Measurements from ENCODE around the gene CYP2A7.
"Not testable (repeated sequence)": the region's sequence is repeated elsewhere in the genome, so short reads cannot be mapped to it uniquely, and the experiment has no call there.

Gene CYP2A7

GRCh38 chr19:40896843-40897789 lies 15.1 kb upstream of the CYP2A7 start:
- not testable (repeated sequence) for DNase-seq (ENCODE audit: low read depth)

GRCh38 chr19:40896418-40896796 lies 14.4 kb upstream of the CYP2A7 start:
- DNase-seq (ENCODE audit: low read depth), result no peak

- DNase-seq (ENCODE audit: low read depth), result no peak
Observed at GRCh38 chr19:40893112-40893511, 11.1 kb upstream of the CYP2A7 start.

- DNase-seq (ENCODE audit: low read depth), result no peak
Observed at GRCh38 chr19:40889366-40889765, 7.3 kb upstream of the CYP2A7 start.

DNA sequence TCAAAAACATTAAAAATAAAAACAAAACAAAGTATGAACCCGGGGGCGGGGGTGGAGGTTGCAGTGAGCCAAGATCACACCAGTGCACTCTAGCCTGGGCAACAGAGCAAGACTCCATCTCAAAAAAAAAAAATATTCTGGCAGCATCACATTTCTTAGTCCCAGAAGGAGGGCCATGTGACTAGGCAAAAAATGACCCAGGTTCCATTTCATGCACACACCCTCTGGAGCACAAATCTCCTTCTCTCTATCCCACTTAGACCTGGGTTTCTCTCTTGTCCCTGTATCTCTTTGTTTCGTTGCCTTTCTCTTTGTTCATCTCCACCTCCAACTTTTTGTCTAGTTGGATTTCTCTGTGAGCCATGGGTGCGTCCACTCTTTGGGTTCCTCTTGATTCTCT lies 6.2 kb upstream of the CYP2A7 start:
- no peak for DNase-seq (ENCODE audit: low read depth)

DNA sequence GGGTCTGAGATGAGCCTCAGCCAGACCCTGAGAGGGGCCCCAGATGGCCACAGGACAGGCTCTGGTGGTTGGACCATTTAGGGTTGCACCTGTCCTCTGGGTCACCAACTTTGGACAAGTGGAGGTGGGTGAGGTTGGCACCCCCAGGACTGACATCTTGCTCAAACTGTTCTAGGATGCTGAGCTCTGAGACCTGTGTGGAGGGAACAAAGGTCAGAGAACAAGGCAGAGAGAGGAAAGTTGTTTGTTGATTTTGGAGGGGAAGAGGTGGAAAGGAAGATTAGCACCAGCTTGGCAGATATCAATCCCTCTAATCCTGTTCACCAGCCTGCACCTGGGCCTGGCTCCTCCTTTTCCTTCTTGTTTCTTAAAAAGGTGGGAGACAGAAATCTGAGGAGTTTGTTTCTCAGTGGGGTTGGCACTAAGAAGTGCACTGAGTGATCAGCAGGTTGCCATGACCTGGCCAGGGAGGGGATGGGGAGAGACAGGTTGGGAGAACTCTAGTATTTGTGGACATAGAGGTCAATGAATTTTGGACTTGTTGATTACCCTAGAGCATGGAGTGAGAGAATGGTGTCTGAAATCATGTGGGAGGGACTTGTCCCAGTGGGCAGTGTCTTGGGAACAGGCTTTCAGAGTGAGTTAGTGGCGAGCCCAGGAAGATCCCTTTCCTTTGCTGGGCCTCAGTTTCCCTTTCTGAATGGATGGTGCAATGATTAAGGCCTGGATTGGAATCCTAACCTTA lies 2.3 kb upstream of the CYP2A7 start:
- DNase-seq (ENCODE audit: low read depth), result not testable (repeated sequence)

DNA sequence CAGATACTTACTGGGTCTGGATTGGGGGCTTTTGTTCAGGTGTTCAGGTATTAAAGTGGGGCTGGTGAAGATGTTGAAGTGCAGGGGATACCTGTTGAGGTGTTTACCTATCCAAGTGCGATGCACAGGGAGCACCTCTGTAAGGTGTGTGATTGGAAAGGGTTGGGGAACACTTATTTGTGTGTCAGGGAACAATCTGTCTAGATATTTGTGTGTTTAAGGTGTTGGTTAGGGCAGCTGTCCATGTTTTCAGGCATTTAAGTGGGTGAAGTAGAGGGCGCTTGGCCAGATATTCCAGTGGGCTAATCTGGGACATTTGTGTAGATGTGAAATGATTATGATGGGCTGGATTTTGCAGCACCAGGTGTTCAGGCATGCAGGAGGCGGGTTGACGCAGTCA lies 2.7 kb downstream of the CYP2A7 start:
- DNase-seq (ENCODE audit: low read depth), result not testable (repeated sequence)

DNA sequence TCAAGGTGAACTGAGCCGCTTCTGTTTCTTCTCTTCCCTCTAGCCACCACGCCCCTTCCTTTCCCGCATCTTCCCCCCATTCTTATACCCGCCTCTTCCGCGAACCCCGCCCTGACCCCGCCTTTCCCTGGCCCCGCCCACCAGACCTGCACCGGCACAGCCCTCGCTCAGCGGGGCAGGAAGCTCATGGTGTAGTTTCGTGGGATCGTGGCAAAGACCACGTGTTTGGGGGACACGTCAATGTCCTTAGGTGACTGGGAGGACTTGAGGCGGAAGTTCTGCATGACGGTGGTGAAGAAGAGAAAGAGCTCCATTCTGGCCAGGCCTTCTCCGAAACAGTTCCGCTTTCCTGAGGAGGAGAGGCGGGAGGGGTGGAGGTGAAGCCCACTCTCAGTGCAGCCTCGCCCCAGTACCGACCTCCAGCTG lies 6.5 kb downstream of the CYP2A7 start:
- DNase-seq (ENCODE audit: low read depth), result peak; percentile 86

GRCh38 chr19:40874874-40875273 lies 7.2 kb downstream of the CYP2A7 start:
- DNase-seq (ENCODE audit: low read depth), result not testable (repeated sequence)

DNA sequence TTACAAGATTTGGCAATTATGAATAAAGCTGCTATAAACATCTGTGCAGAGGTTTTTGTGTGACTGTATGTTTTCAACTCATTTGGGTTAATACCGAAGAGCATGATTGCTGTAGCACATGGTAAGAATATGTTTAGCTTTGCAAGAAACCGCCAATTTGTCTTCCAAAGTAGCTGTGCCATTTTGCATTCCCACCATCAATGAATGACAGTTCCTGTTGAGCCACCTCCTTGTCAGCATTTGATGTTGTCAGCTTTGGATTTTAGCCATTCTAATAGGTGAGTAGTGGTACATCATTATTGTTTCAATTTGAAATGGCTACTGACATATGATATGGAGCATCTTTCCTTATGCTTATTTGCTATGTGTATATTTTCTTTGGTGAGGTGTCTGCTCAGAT lies 8.2 kb downstream of the CYP2A7 start:
- not testable (repeated sequence) for DNase-seq (ENCODE audit: low read depth)

GRCh38 chr19:40872209-40872608 lies 9.8 kb downstream of the CYP2A7 start:
- no peak for DNase-seq (ENCODE audit: low read depth)

DNA sequence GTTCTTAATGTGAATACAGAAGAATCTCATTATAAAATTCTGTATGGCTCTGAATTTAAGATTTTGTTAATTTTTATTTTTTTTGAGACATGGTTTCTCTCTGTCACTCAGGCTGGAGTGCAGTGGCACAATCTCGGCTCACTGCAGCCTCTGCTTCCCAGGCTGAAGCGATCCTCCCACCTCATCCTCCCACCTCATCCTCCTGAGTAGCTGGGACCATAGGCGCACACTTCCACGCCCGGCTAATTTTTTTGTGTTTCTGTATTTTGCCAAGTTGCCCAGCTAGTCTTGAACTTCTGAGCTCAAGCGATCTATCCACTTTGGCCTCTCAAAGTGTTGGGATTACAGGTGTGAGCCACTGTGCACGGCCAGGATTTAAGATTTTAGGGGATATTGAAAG lies 14.3 kb downstream of the CYP2A7 start:
- DNase-seq (ENCODE audit: low read depth), result no peak

DNA sequence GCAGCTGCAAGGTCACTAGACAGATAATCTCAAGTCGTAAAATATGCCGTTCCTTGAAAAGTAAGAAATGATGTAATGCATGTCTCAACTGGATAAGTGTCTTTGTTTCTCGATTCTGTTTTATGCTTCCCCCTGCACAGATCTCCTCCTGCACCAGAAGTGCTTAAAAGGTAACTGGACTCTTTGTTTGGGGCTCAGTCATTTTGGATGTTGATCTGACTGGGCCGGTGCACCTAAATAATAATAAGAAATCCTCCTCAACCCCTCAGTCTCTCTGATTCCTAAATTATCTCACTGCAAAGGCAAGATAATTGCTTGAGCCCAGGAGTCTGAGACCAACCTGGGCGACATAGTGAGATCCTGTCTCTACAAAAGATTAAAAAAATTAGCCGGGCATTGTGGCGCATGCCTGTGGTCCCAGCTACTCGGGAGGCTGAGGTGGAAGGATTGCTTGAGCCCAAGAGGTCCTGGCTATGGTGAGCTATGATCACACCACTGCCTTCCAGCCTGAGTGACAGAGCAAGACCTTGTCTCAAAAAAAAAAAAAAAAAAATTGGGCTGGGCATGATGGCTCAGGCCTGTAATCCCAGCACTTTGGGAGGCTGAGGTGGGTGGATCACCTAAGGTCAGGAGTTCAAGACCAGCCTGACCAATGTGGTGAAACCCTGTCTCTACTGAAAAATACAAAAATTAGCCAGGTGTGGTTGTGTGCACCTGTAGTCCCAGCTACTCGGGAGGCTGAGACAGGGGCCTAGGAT lies 17.1 kb downstream of the CYP2A7 start:
- not testable (repeated sequence) for DNase-seq (ENCODE audit: low read depth)

DNA sequence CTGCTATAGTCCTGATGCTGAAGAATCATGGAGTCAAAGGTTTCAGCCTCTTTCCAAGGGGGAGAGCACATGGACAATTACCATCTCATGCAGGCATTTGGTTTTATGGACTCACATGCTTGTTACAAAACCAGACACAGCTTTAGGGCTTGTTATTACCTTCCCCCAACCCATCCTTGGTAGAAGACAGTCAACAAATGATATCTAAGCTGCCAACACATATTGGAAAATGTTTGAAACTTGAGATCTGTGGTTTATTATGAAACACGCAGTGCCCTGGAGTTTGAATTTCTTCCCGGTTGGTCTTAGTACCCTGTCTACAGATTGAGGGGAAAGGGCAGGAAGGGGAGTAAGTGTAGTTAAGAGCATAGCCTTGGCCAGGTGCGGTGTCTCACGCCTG lies 19.2 kb downstream of the CYP2A7 start:
- no peak for DNase-seq (ENCODE audit: low read depth)

DNA sequence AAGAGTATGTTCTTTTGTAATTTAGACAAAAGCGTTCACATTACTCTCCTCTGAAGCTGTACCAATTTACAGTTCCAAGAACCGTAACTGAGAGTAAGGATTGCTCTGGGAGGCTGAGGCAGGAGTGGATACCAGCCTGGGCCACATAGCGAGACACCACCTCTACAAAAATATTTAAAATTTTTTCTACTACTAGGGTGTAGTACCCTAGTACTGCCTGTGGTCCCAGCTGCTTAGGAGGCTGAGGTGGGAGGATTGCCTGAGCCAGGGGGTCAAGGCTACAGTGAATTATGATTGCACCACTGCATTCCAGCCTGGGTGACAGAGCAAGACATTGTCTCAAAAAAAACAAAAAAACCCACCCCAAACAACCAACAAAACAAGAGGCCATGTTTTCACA lies 19.7 kb downstream of the CYP2A7 start:
- no peak for DNase-seq (ENCODE audit: low read depth)

- DNase-seq (ENCODE audit: low read depth), result no peak
Observed at GRCh38 chr19:40858109-40858508, 23.9 kb downstream of the CYP2A7 start.

- not testable (repeated sequence) for DNase-seq (ENCODE audit: low read depth)
Observed at GRCh38 chr19:40852467-40853152, 29.4 kb downstream of the CYP2A7 start.

DNA sequence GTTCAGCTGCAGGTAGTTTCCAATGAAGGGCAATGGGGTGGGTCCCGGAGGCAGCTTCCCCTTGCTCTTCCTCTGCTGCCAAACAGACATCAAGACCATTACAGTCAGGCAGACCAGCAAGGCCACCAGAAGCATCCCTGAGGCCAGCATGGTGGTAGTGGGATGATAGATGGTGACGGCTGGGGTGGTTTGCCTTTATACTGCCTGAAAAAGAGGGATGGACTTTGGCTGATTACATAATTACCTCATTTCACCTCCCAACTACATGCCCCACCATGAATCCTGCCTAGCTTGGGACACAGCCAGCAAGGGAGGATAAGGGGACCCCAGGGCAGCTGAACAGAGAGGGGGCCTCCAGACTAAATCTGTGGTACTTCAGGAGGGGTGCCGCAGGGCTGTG lies 31.8 kb downstream of the CYP2A7 start, which contains the start of gene CYP2A6:
CYP2A6 (minus strand) TSS at position 171 of the 400 bp plus-strand sequence; CDS start at position 150, 21 bp downstream.
- DNase-seq (ENCODE audit: low read depth), result not testable (repeated sequence)

- DNase-seq (ENCODE audit: low read depth), result not testable (repeated sequence)
Observed at GRCh38 chr19:40846722-40847121, 35.3 kb downstream of the CYP2A7 start.

GRCh38 chr19:40843653-40844052 lies 38.4 kb downstream of the CYP2A7 start:
- DNase-seq (ENCODE audit: low read depth), result peak; percentile 80

DNA sequence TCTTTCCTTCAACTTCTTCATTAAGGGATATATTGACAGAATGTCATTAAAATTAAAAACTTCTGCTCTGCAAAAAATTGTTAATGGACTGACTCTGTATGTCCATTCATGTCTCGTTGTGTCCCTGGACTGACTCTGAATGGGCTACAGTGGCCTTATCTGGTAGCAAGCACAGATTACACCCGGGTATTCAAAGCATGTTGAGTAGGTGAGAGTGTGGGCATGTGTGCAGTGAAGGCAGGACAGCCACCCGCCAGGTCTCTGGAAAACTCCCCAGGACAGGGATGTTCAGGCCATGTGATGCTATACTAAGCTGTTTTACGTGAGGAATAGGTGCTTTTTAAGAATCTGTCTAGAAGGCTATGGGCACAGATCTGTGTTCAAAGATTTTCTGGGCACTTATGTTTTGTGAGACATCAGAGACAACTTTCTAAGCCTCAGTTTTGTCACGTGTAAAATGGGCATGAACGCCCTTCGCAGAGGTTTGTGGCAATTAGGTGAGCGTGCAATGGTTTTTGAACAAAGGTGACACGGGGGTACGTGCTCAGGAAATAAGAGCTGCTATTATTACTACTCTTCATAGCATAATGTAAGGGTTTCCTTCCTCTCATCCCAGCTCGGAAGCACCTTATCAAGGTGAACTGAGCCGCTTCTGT lies 38.9 kb downstream of the CYP2A7 start:
- not testable (repeated sequence) for DNase-seq (ENCODE audit: low read depth)

Measured in CMK (cell line).